Measurements from ENCODE around the gene MARS1.

MARS1 gene

DNA sequence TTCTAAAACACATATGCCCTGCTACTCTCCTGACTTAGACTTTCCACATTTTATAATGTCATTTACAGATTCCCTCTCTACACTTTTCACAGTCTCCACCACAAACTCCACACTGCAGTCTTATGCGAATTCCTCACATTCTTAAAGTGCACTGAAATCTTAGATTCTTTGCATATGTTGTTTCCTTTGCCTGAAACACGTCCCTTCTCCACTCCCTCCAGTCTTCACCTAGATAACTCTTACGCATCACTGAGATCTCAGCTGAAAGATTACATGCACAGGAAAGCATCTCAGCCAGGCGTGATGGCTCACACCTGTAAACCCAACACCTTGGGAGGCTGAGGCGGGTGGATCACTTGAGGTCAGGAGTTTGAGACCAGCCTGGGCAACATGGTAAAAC is 4.4 kb upstream of the MARS1 start:
- no peaks in the 10 kb centered on the region for H3K9me3 ChIP-seq (ENCODE audit: severe bottlenecking)
- no peak overlapping the region for H3K27ac ChIP-seq (ENCODE audit: poor library complexity, severe bottlenecking)
- H3K4me1 ChIP-seq (ENCODE audit: insufficient read depth, poor library complexity, severe bottlenecking) = no peaks in the 10 kb centered on the region
- ATAC-seq (ENCODE audit: low read depth) = no peak
- TF ChIP-seq, protein P1, sequence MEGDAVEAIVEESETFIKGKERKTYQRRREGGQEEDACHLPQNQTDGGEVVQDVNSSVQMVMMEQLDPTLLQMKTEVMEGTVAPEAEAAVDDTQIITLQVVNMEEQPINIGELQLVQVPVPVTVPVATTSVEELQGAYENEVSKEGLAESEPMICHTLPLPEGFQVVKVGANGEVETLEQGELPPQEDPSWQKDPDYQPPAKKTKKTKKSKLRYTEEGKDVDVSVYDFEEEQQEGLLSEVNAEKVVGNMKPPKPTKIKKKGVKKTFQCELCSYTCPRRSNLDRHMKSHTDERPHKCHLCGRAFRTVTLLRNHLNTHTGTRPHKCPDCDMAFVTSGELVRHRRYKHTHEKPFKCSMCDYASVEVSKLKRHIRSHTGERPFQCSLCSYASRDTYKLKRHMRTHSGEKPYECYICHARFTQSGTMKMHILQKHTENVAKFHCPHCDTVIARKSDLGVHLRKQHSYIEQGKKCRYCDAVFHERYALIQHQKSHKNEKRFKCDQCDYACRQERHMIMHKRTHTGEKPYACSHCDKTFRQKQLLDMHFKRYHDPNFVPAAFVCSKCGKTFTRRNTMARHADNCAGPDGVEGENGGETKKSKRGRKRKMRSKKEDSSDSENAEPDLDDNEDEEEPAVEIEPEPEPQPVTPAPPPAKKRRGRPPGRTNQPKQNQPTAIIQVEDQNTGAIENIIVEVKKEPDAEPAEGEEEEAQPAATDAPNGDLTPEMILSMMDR (IDR thresholded peaks at IDR 0.05; ENCODE audit: poor library complexity, severe bottlenecking) = no peak
- H3K4me3 ChIP-seq (ENCODE audit: severe bottlenecking) = no peak overlapping the region
- no peak for DNase-seq (ENCODE audit: low spot score)
- peaks cover 3% of the 10 kb centered on the region; the same call in 1 of the 2 replicates for H3K36me3 ChIP-seq (ENCODE audit: low read depth)
- H3K27me3 ChIP-seq (ENCODE audit: insufficient read depth, poor library complexity, severe bottlenecking) = no peaks in the 10 kb centered on the region

DNA sequence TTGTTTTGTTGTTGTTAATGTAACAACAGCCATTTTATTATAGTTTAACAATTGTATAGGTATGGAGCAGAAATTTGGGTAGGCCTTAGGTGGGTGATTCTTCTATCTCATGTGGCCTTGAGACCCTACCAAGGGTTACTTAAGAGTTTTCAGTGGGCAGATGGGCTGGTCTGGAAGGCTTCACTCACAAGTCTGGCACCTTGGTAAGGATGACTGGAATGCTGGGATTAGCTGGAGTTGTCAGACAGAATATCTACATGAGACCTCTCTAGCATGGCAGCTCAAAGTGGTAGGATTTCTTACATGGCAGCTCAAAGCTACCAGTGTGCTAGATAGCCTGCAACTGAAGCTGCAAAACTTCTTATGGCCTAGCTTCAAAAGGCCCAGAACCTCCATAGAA is 2.2 kb upstream of the MARS1 start:
- Histone ChIP-seq H3K36me3 (ENCODE audit: low read depth) (peaks cover 24% of the 10 kb centered on the region), H3K27me3 (ENCODE audit: insufficient read depth, poor library complexity, severe bottlenecking) (no peaks in the 10 kb centered on the region), H3K4me3 (ENCODE audit: severe bottlenecking) (no peak overlapping the region), H3K27ac (ENCODE audit: poor library complexity, severe bottlenecking) (no peak overlapping the region), H3K4me1 (ENCODE audit: insufficient read depth, poor library complexity, severe bottlenecking) (peaks cover 5% of the 10 kb centered on the region), H3K9me3 (ENCODE audit: severe bottlenecking) (no peaks in the 10 kb centered on the region)
- DNase-seq (ENCODE audit: low spot score) = no peak
- TF ChIP-seq, protein P1 (IDR thresholded peaks at IDR 0.05; ENCODE audit: poor library complexity, severe bottlenecking) = no peak
- ATAC-seq (ENCODE audit: low read depth) = no peak

DNA sequence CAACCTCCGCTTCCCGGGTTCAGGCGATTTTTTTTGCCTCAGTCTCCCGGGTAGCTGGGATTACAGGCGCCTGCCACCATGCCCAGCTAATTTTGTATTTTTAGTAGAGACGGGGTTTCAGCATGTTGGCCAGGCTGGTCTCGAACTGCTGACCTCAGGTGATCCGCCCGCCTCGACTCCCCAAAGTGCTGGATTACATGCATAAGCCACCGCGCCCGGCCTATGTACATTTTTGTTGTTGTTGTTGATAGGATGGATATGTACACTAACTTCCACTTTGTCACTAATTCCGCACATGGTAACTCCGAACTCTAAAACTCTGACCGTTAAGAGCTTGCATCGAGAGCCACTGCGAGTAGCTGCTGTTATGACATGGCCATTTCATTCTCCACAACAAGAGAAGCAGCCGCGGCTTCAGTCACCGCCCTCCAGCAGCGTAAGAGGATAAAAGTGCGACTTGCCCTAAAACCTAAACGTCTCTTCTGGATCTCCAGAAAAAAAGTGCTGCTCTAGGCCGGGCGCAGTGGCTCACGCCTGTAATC is 742 bp upstream of the MARS1 start:
- DNase-seq (ENCODE audit: low spot score) (no peak), ATAC-seq (ENCODE audit: low read depth) (no peak)
- H3K4me3 ChIP-seq (ENCODE audit: severe bottlenecking) = peak overlapping the region; percentile 87
- TF ChIP-seq, protein P1 (IDR thresholded peaks at IDR 0.05; ENCODE audit: poor library complexity, severe bottlenecking) = no peak
- no peak overlapping the region for H3K27ac ChIP-seq (ENCODE audit: poor library complexity, severe bottlenecking)
- H3K9me3 ChIP-seq (ENCODE audit: severe bottlenecking) = no peaks in the 10 kb centered on the region
- peaks cover 38% of the 10 kb centered on the region for H3K36me3 ChIP-seq (ENCODE audit: low read depth)
- H3K4me1 ChIP-seq (ENCODE audit: insufficient read depth, poor library complexity, severe bottlenecking) = peaks cover 5% of the 10 kb centered on the region
- no peaks in the 10 kb centered on the region for H3K27me3 ChIP-seq (ENCODE audit: insufficient read depth, poor library complexity, severe bottlenecking)

DNA sequence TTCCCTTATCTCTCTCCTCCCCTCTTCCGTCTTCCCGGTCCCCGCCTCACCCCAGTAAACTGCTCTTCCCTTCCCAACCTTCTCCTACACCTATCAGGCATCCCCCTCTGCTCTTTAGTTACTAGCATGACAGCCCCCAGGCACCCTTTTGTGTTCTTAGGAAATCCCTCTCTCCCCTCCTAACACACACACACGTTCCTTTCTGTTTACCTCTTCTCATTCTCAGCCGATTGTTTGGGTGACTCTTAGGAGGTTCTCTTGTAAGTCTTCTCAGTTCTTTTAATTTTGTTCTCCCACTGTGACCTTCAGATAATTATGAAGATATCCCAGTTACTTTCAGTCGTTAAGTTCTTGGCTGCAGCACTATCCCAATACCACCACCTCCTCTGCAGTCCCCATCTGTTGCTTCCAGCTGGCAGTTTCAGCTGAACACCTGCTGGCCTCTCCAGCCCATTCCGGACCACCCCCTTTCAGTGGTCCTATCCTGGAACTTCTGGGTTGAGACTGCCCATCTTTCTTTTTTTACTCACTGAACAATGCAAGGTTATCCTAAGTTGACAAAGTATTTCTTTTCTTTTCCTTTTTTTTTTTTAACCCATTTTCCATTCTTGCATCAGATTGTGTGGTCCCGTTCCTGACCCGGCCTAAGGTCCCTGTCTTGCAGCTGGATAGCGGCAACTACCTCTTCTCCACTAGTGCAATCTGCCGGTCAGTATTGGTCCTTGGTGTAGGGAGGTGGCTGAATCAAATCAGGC is 711 bp downstream of the MARS1 start:
- Histone ChIP-seq H3K36me3 (ENCODE audit: low read depth) (peaks cover 48% of the 10 kb centered on the region), H3K4me3 (ENCODE audit: severe bottlenecking) (peak overlapping the region; percentile 87), H3K27me3 (ENCODE audit: insufficient read depth, poor library complexity, severe bottlenecking) (no peaks in the 10 kb centered on the region), H3K4me1 (ENCODE audit: insufficient read depth, poor library complexity, severe bottlenecking) (peaks cover 5% of the 10 kb centered on the region), H3K9me3 (ENCODE audit: severe bottlenecking) (no peaks in the 10 kb centered on the region), H3K27ac (ENCODE audit: poor library complexity, severe bottlenecking) (peak overlapping the region; percentile 35)
- ATAC-seq (ENCODE audit: low read depth) (no peak), DNase-seq (ENCODE audit: low spot score) (no peak)
- TF ChIP-seq, protein P1 (IDR thresholded peaks at IDR 0.05; ENCODE audit: poor library complexity, severe bottlenecking) = no peak

DNA sequence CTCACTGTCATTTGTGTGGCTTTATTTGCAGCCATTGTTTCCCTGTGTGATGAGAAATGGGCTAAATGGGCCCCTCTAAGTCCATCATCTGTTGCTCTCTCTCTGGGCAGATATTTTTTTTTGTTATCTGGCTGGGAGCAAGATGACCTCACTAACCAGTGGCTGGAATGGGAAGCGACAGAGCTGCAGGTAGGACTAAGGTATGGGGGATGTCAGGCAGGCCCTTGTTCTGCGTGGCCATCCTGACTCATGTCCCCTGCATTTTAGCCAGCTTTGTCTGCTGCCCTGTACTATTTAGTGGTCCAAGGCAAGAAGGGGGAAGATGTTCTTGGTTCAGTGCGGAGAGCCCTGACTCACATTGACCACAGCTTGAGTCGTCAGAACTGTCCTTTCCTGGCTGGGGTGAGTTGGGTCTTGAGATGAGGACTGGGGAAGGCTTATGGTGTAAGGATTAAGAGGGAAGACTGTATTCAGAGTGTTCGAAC is 1.3 kb downstream of the MARS1 start:
- peaks cover 5% of the 10 kb centered on the region for H3K4me1 ChIP-seq (ENCODE audit: insufficient read depth, poor library complexity, severe bottlenecking)
- peak overlapping the region; percentile 87 for H3K4me3 ChIP-seq (ENCODE audit: severe bottlenecking)
- no peak overlapping the region for H3K27ac ChIP-seq (ENCODE audit: poor library complexity, severe bottlenecking)
- H3K9me3 ChIP-seq (ENCODE audit: severe bottlenecking) = no peaks in the 10 kb centered on the region
- no peaks in the 10 kb centered on the region for H3K27me3 ChIP-seq (ENCODE audit: insufficient read depth, poor library complexity, severe bottlenecking)
- DNase-seq (ENCODE audit: low spot score) (no peak), ATAC-seq (ENCODE audit: low read depth) (no peak)
- TF ChIP-seq, protein P1 (IDR thresholded peaks at IDR 0.05; ENCODE audit: poor library complexity, severe bottlenecking) = no peak
- peaks cover 52% of the 10 kb centered on the region for H3K36me3 ChIP-seq (ENCODE audit: low read depth)
